GM12878 (cell line): ENCODE results near the gene SAMD1.

Source experiments
- CHD2 ChIP-seq: IDR thresholded peaks from 2 replicates; pipeline ENCODE4 v1.6.1; 2011; ENCODE audit warnings: low read depth, low read length, improper control_type of control experiment, borderline replicate concordance
- CREM ChIP-seq: IDR thresholded peaks from 2 replicates; pipeline ENCODE4 v1.6.1; 2014; ENCODE audit warnings: antibody characterized with exemption, low read depth
- CTCF ChIP-seq, 3 experiments: IDR thresholded peaks in 2 of 3; conservative IDR thresholded peaks in 1 of 3; 2 replicates each; pipeline ENCODE4 v1.5.1; 2011; ENCODE audit warnings: low read depth in 3 of 3, low read length in 3 of 3, mild to moderate bottlenecking in 3 of 3, control low read depth in 2 of 3, moderate library complexity in 2 of 3, inconsistent platforms in 1 of 3, mixed read lengths in 1 of 3; ENCODE audit not compliant: control insufficient read depth in 2 of 3, insufficient read depth in 1 of 3; ENCODE audit errors: extremely low read depth in 1 of 3
- EP300 ChIP-seq, 2 experiments: fragments of 150-350 bp in 1 of 2; IDR thresholded peaks; 2 replicates each; pipeline ENCODE4 v1.6.1; 2011 to 2012; ENCODE audit warnings: low read depth in 2 of 2, low read length in 2 of 2, borderline replicate concordance in 1 of 2, improper control_type of control experiment in 1 of 2, inconsistent platforms in 1 of 2; ENCODE audit not compliant: control insufficient read depth in 1 of 2
- EZH2 ChIP-seq: IDR thresholded peaks from 2 replicates; pipeline ENCODE4 v1.6.1; 2012; ENCODE audit warnings: low read depth, mild to moderate bottlenecking, control low read depth, inconsistent platforms, low read length, borderline replicate concordance; ENCODE audit not compliant: control insufficient read depth
- FOXM1 ChIP-seq: IDR thresholded peaks from 2 replicates; pipeline ENCODE4 v1.6.1; 2012; ENCODE audit warnings: low read depth, mild to moderate bottlenecking, inconsistent platforms, low read length, moderate library complexity
- MTA2 ChIP-seq: fragments of 450-650 bp; IDR thresholded peaks from 2 replicates; pipeline ENCODE4 v1.6.1; 2016; ENCODE audit warnings: low read depth, mild to moderate bottlenecking, moderate library complexity
- PAX5 ChIP-seq: IDR thresholded peaks from 2 replicates; pipeline ENCODE4 v1.6.1; 2011; ENCODE audit warnings: low read depth, low read length, borderline replicate concordance
- POLR2A ChIP-seq: IDR thresholded peaks from 2 replicates; pipeline ENCODE4 v1.6.1; 2011; ENCODE audit warnings: low read depth, mild to moderate bottlenecking, low read length
- POLR2AphosphoS5 ChIP-seq: IDR thresholded peaks from 2 replicates; pipeline ENCODE4 v1.6.1; 2011; ENCODE audit warnings: mild to moderate bottlenecking, low read length, inconsistent platforms
- SMARCA5 ChIP-seq: fragments of 450-650 bp; IDR thresholded peaks from 2 replicates; pipeline ENCODE4 v1.6.1; 2017; ENCODE audit warnings: mild to moderate bottlenecking
- SUZ12 ChIP-seq: fragments of 200-600 bp; sonication (generic); IDR thresholded peaks from one replicate; pipeline ENCODE4 v1.6.1; 2018; ENCODE audit warnings: antibody characterized with exemption, mild to moderate bottlenecking; ENCODE audit not compliant: unreplicated experiment
- TBL1XR1 ChIP-seq: IDR thresholded peaks from 2 replicates; pipeline ENCODE4 v1.6.1; 2012; ENCODE audit warnings: low read depth, low read length, improper control_type of control experiment
- ZZZ3 ChIP-seq: IDR thresholded peaks from 2 replicates; pipeline ENCODE4 v1.6.1; 2011; ENCODE audit warnings: low read depth; ENCODE audit not compliant: control insufficient read depth, insufficient read length

DNA sequence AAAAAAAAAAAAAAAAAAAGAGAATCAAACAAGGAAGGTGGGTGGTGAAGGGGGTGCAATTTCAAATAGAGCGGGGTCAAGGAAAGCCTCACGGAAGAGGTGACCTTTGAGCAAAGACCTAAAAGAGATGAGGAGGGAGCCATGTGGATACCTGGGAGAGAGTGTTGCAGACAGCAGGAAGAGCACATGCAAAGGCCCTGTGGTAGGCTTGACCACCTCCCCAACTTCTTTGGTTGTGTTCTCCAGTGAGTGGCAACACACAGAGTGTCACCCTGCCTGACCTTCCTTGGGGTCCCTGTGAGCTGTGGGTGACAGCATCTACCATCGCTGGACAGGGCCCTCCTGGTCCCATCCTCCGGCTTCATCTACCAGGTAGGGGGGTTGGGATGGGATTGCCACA, 40.0 kb downstream of the SAMD1 start:
- TF ChIP-seq CTCF (IDR thresholded peaks at IDR 0.05 in 2 of 3, conservative IDR thresholded peaks at IDR 0.05 in 1 of 3; ENCODE audit: control insufficient read depth in 2 of 3, extremely low read depth in 1 of 3, insufficient read depth in 1 of 3, low read depth in 3 of 3, low read length in 3 of 3) = no peak
- no peak for TF ChIP-seq EP300 (IDR thresholded peaks at IDR 0.05; ENCODE audit: borderline replicate concordance in 1 of 2, control insufficient read depth in 1 of 2, low read depth in 2 of 2, low read length in 2 of 2)
- TF ChIP-seq PAX5 = no peak
- no peak for TF ChIP-seq EZH2
- no peak for TF ChIP-seq POLR2A
- TF ChIP-seq CREM = no peak
- TF ChIP-seq ZZZ3 = no peak
- TF ChIP-seq SMARCA5 = no peak
- TF ChIP-seq CHD2 = no peak
- TF ChIP-seq TBL1XR1 = no peak
- no peak for TF ChIP-seq FOXM1
- TF ChIP-seq SUZ12 = no peak
- no peak for TF ChIP-seq MTA2
- no peak for TF ChIP-seq POLR2AphosphoS5
